Activated CD8-positive, alpha-beta memory T cell treated with anti-CD3 and anti-CD28 coated beads for 36 hours (primary cell): ENCODE results near the gene C1QTNF1. TPM values are rescaled to one million over a fixed set of nuclear protein-coding genes. Genes with fewer than 3 reads are reported as not detected.

Source experiments
- CTCF ChIA-PET: fragments of 350-600 bp; sonication (Branson Sonifier 250); formaldehyde crosslinking; loops from one replicate; lab custom pipeline; 2021; ENCODE audit warnings: antibody characterized with exemption; lab: Charles Lee
- POLR2A ChIA-PET: fragments of 350-600 bp; sonication (Branson Sonifier 250); formaldehyde crosslinking; loops from one replicate; lab custom pipeline; 2021; ENCODE audit warnings: antibody characterized with exemption; lab: Charles Lee
- total RNA-seq, 2 experiments: library from RNA; stranded (reverse); gene quantifications; one replicate each; pipeline ENCODE4 v1.2.3, GENCODE V29; 2021

C1QTNF1 gene
- total RNA-seq, 2 experiments from 2014 or later: 0.08 to 0.19 TPM

GRCh38 chr17:79044462-79044861 lies 20.5 kb downstream of the C1QTNF1 start:
- ChIA-PET POLR2A (no interaction called here), CTCF (interaction anchor here (0.5 to 1.8 kb wide), 6 partner anchors 14 to 612 kb away, joined by 3 to 6 read pairs (median 4); no protein-coding TSS in a partner anchor)

GRCh38 chr17:79045001-79045729 lies 21.2 kb downstream of the C1QTNF1 start:
- POLR2A ChIA-PET: no interaction called here
- CTCF ChIA-PET: interaction anchor here (0.7 to 1.8 kb wide), 12 partner anchors 12 to 348 kb away, joined by 3 to 8 read pairs (median 4); partner anchors contain the start of gene ENGASE

GRCh38 chr17:79045842-79046196 lies 21.9 kb downstream of the C1QTNF1 start:
- POLR2A ChIA-PET: no interaction called here

GRCh38 chr17:79046197-79046915 lies 22.4 kb downstream of the C1QTNF1 start:
- POLR2A ChIA-PET: no interaction called here
- CTCF ChIA-PET: interaction anchor here (0.7 to 1.7 kb wide), 8 partner anchors 13 to 347 kb away, joined by 3 to 8 read pairs (median 4); no protein-coding TSS in a partner anchor

More at GRCh38 chr17:79045842-79046196, 21.9 kb downstream of the C1QTNF1 start:
- CTCF ChIA-PET: interaction anchor here (0.7 to 1.7 kb wide), 10 partner anchors 13 to 348 kb away, joined by 3 to 8 read pairs (median 4); partner anchors contain the start of gene ENGASE

DNA sequence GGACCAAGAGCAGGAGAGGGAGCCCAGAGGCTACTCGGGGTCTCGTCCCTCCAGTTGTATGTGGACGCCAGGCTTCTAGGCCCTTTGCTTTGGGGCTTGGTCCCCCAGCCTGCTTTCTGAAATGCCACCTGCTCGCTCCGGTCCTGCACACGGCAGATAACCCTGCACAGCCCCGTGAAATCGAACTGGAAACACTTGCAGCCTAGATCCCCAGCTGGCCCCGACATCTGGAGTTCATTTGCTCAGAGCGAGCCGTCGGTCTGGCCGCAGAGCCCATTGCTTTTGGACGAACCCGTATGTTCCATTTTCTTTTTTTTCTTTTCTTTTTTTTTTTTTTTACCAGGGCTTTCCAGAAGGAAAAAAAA lies 22.9 kb downstream of the C1QTNF1 start:
- ChIA-PET POLR2A (no interaction called here), CTCF (no interaction called here)

GRCh38 chr17:79047291-79047920 lies 23.4 kb downstream of the C1QTNF1 start:
- CTCF ChIA-PET: no interaction called here
- POLR2A ChIA-PET: no interaction called here

- ChIA-PET POLR2A (no interaction called here), CTCF (no interaction called here)
Measured at GRCh38 chr17:79047923-79048825, 24.2 kb downstream of the C1QTNF1 start.

- ChIA-PET CTCF (no interaction called here), POLR2A (no interaction called here)
Measured at GRCh38 chr17:79048826-79049755, 25.1 kb downstream of the C1QTNF1 start.

- CTCF ChIA-PET: no interaction called here
- POLR2A ChIA-PET: no interaction called here
Measured at GRCh38 chr17:79049821-79050220, 25.9 kb downstream of the C1QTNF1 start.

DNA sequence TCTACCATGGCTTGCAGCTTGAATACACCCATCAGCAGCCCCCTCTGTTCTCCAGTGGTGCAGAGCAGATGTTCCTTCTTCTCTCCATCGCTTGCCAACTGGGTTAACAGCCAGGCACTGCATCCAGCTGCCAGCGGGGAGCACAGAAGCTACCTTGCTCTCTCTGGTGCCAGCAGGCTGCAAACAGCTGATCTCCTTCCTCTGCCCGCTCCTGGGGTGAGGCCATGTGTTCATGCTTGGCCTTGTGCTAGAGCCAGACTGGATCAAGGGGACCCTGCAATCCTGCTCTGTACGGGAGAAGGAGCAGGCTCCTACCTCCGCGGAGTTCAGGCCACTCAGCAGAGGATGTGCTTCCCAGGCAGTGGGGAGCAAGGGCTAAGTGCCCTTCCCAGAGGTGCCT lies 26.6 kb downstream of the C1QTNF1 start:
- ChIA-PET CTCF (no interaction called here), POLR2A (no interaction called here)

DNA sequence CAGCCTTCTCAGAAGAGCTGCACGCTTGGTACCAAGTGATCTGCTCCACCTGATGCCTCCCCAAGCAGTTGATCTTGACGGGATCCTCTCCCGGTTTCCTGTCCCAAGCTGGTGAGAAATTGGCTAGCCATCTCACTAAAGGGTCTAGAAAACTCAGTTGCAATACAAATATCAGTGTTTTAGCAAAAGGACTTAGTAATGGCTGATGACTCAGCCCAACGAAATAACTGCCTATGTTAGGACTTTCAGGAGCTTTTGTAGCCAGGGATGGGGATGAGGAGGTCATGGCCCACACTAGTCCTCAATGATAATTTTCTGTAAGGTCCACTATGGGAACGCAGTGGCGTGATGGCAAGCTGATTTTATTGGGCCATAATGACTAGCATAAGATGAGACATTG lies 27.3 kb downstream of the C1QTNF1 start:
- ChIA-PET POLR2A (no interaction called here), CTCF (no interaction called here)

DNA sequence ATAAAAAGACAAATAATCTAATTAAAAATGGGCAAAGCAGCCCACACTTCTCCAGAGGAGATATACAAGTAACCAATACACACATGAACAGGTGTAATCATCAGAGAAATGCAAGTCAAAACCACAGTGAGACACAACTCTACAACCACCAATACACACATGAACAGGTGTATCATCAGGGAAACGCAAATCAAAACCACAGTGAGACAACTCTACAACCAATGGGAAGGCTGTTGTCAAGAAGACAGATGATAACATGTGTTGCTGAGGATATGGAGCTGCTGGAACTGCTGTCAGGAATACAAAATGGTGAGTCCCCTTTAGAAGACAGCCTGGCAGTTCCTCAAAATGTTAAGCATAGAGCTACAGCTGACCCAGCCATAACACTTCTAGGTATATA lies 28.2 kb downstream of the C1QTNF1 start:
- ChIA-PET CTCF (no interaction called here), POLR2A (no interaction called here)

- CTCF ChIA-PET: interaction anchor here (0.6 to 1.0 kb wide), 2 partner anchors 35 to 188 kb away, joined by 3 read pairs; no protein-coding TSS in a partner anchor
- POLR2A ChIA-PET: no interaction called here
Measured at GRCh38 chr17:79053251-79053925, 29.4 kb downstream of the C1QTNF1 start.

DNA sequence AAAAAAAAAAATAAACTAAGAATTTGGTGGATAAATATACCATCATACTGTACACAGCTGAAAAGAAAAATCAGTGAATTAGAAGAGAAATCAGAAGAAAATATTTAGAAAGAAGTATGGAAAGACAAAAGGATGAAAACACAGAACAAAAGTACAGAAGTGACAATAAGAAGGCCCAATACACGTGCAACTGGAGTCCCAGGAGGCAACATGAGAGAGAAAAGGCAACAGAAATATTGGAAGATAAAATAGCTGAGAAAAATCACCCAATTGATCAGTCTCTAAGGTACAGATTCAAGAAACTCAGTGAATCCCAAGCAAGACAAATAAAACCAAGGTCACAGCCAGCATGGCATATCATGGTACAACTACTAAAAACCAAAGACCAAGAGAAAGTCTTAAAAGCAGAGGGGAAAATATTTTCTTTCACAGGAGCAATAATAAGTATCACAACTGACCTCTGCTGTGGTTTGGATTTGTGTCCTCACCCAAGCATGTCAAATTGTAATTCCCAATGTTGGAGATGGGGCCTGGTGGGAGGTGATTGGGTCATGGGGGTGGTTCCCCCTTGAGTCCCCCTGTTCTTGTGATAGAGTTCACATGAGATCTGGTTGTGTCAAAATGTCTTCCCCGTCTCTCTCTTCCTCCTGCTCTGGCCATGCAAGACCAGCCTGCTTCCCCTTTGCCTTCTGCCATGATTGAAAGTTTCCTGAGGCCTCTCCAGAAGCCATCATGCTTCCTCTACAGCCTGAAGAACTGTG lies 30.4 kb downstream of the C1QTNF1 start:
- CTCF ChIA-PET: interaction anchor here (0.6 to 1.0 kb wide), 2 partner anchors 34 to 189 kb away, joined by 3 read pairs; no protein-coding TSS in a partner anchor
- POLR2A ChIA-PET: no interaction called here

DNA sequence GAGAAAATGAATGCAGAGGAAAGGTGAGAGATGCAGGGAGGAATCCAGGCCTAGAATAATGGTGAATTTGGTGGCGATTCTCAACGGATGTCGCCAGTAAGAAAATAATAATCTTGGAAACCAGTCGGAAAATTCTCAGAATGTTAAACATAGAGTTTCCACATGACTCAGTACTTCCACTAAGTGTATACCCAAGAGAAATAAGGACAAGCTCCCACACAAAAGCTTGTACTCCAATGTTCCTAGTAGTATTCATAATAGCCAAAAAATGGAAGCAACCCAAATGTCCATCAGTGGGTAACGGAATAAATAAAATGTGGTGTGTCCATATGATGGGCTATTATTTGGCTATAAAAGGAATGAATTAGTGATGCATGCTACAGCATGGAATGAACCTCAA lies 31.2 kb downstream of the C1QTNF1 start:
- POLR2A ChIA-PET: no interaction called here
- CTCF ChIA-PET: no interaction called here

- ChIA-PET POLR2A (no interaction called here), CTCF (no interaction called here)
Measured at GRCh38 chr17:79057737-79058385, 33.9 kb downstream of the C1QTNF1 start.
